Measurements from ENCODE around the gene CDC42BPB.

CDC42BPB gene

DNA sequence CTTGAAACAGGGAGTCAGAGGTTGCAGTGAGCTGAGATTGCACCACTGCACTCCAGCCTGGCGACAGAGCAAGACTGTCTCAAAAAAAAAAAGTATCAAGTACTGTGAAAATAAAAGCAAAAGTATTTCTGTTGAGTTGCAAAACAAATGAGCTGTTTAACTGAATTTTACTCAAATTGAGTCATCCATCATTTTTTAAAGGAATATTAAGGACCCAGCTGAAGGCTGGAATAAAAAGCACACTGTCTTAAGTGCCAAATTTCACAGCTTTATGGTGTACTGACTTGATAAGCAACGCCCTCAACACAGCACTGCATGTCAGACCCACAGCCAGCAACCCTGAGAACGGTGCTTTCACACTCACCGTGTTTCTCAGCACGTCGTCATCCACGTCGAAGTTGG, 76.9 kb downstream of the CDC42BPB start:
- Histone ChIP-seq H2AK5ac (ENCODE audit: low read length) (no peak overlapping the region), H3K27ac (ENCODE audit: low read depth, low read length) (no peak overlapping the region), H3K36me3 (ENCODE audit: control insufficient read depth, insufficient read depth, low read length) (peaks cover 12% of the 10 kb centered on the region), H3K18ac (ENCODE audit: low read length) (no peak overlapping the region), H3K4me1 (ENCODE audit: control insufficient read depth, low read depth, low read length) (no peaks in the 10 kb centered on the region), H2BK120ac (ENCODE audit: low read depth, low read length) (no peak overlapping the region), H2BK15ac (replicated peaks; ENCODE audit: low read depth) (no peak overlapping the region), H3K4ac (ENCODE audit: low read depth, low read length) (no peak overlapping the region), H3K9ac (ENCODE audit: low read length) (no peak overlapping the region), H2BK5ac (ENCODE audit: low read length) (no peak overlapping the region), H3K27me3 (ENCODE audit: insufficient read depth, low read length, poor library complexity) (no peaks in the 10 kb centered on the region), H3K23ac (ENCODE audit: low read length) (no peak overlapping the region), H3K79me2 (ENCODE audit: control insufficient read depth, insufficient read depth, low read length) (no peaks in the 10 kb centered on the region), H3K4me2 (ENCODE audit: low read length) (no peak overlapping the region), H4K5ac (ENCODE audit: low read length) (no peak overlapping the region), H3K56ac (ENCODE audit: low read length) (no peak overlapping the region), H3K4me3 (ENCODE audit: low read length) (no peak overlapping the region), H4K8ac (ENCODE audit: low read depth, low read length) (no peak overlapping the region), H3K79me1 (ENCODE audit: low read length) (peaks cover 2% of the 10 kb centered on the region)
- DNase-seq = no peak
- WGBS (ENCODE audit: extremely low coverage, insufficient coverage, low lambda C conversion rate) = no CpG with 5 or more reads among the region's 8 CpGs

DNA sequence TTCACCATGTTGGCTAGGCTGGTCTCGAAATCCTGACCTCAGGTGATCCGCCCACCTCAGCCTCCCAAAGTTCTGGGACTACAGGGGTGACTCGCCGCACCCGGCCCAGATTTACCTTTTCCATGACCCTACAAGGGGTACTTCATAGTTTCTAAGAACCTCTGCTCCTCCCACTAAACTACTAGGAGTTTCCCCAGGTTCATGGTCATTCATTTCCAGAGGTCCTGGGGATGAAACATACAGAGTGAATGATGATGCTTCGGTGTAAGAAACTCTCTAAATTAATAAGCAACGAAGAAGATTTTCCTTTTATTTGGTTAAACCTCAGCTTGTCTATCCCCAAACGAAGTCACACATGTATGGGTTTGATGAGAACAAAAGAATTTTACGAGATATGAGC, 77.9 kb downstream of the CDC42BPB start:
- Histone ChIP-seq H3K4me3 (ENCODE audit: low read length) (no peak overlapping the region), H2BK15ac (replicated peaks; ENCODE audit: low read depth) (no peak overlapping the region), H3K9ac (ENCODE audit: low read length) (no peak overlapping the region), H4K8ac (ENCODE audit: low read depth, low read length) (no peak overlapping the region), H3K79me1 (ENCODE audit: low read length) (peaks cover 2% of the 10 kb centered on the region), H4K5ac (ENCODE audit: low read length) (no peak overlapping the region), H3K27ac (ENCODE audit: low read depth, low read length) (no peak overlapping the region), H2AK5ac (ENCODE audit: low read length) (no peak overlapping the region), H3K56ac (ENCODE audit: low read length) (no peak overlapping the region), H3K79me2 (ENCODE audit: control insufficient read depth, insufficient read depth, low read length) (no peaks in the 10 kb centered on the region), H3K36me3 (ENCODE audit: control insufficient read depth, insufficient read depth, low read length) (peaks cover 12% of the 10 kb centered on the region), H3K4ac (ENCODE audit: low read depth, low read length) (no peak overlapping the region), H2BK5ac (ENCODE audit: low read length) (no peak overlapping the region), H3K4me2 (ENCODE audit: low read length) (no peak overlapping the region), H3K18ac (ENCODE audit: low read length) (no peak overlapping the region), H3K23ac (ENCODE audit: low read length) (no peak overlapping the region), H3K27me3 (ENCODE audit: insufficient read depth, low read length, poor library complexity) (no peaks in the 10 kb centered on the region), H3K4me1 (ENCODE audit: control insufficient read depth, low read depth, low read length) (no peaks in the 10 kb centered on the region), H2BK120ac (ENCODE audit: low read depth, low read length) (no peak overlapping the region)
- DNase-seq = no peak
- WGBS (ENCODE audit: extremely low coverage, insufficient coverage, low lambda C conversion rate) = no CpG with 5 or more reads among the region's 9 CpGs

DNA sequence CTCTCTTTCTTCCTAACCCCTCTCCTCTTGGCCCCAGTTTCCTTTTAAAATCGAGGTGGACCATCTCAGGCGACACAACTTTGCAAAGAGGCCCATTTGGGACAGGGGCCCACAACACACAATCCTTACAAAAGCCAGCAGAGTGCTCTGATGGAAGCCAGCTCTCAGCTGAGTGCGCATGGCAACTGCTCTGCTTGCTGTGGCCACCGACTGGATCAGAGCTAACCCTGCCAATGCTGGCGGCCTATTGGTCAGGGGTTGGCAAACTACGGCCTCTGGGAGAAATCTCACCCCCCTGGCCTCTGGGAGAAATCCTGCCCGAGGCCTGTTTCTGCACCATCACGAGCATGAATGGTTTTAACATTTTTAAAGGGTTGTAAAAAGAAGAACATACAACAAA, 79.9 kb downstream of the CDC42BPB start:
- Histone ChIP-seq H3K36me3 (ENCODE audit: control insufficient read depth, insufficient read depth, low read length) (peaks cover 12% of the 10 kb centered on the region), H3K23ac (ENCODE audit: low read length) (no peak overlapping the region), H3K79me1 (ENCODE audit: low read length) (peaks cover 2% of the 10 kb centered on the region), H3K27ac (ENCODE audit: low read depth, low read length) (no peak overlapping the region), H3K27me3 (ENCODE audit: insufficient read depth, low read length, poor library complexity) (no peaks in the 10 kb centered on the region), H4K8ac (ENCODE audit: low read depth, low read length) (no peak overlapping the region), H3K9ac (ENCODE audit: low read length) (no peak overlapping the region), H3K79me2 (ENCODE audit: control insufficient read depth, insufficient read depth, low read length) (no peaks in the 10 kb centered on the region), H3K4me2 (ENCODE audit: low read length) (no peak overlapping the region), H3K56ac (ENCODE audit: low read length) (no peak overlapping the region), H2BK15ac (replicated peaks; ENCODE audit: low read depth) (no peak overlapping the region), H3K4me3 (ENCODE audit: low read length) (no peak overlapping the region), H2BK120ac (ENCODE audit: low read depth, low read length) (no peak overlapping the region), H2BK5ac (ENCODE audit: low read length) (no peak overlapping the region), H3K4ac (ENCODE audit: low read depth, low read length) (no peak overlapping the region), H4K5ac (ENCODE audit: low read length) (no peak overlapping the region), H3K4me1 (ENCODE audit: control insufficient read depth, low read depth, low read length) (no peaks in the 10 kb centered on the region), H3K18ac (ENCODE audit: low read length) (no peak overlapping the region), H2AK5ac (ENCODE audit: low read length) (no peak overlapping the region)
- DNase-seq = no peak
- WGBS (ENCODE audit: extremely low coverage, insufficient coverage, low lambda C conversion rate) = no CpG with 5 or more reads among the region's 8 CpGs

DNA sequence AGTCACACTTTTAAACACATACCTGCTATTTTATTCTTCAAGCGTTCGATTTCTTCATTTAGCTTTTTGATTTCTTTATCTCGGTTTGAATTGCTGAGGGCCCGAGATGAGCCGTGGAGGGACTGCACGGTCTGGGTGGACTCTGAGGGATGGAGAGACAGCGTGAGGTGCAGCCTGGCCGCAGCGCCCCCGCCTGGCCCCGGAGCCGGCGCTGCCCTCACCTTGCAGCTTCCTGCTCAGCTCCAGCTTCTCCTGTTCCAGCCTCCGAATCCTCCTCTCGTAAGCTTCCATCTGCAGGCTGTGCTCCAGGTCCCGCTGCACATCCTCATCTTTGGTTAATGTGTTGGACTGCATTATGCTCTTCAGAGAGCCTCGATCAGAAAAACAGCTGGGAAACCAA, 81.7 kb downstream of the CDC42BPB start:
- Histone ChIP-seq H4K5ac (ENCODE audit: low read length) (no peak overlapping the region), H3K79me2 (ENCODE audit: control insufficient read depth, insufficient read depth, low read length) (no peaks in the 10 kb centered on the region), H3K4ac (ENCODE audit: low read depth, low read length) (no peak overlapping the region), H3K23ac (ENCODE audit: low read length) (no peak overlapping the region), H3K27me3 (ENCODE audit: insufficient read depth, low read length, poor library complexity) (no peaks in the 10 kb centered on the region), H3K27ac (ENCODE audit: low read depth, low read length) (no peak overlapping the region), H4K8ac (ENCODE audit: low read depth, low read length) (no peak overlapping the region), H3K9ac (ENCODE audit: low read length) (no peak overlapping the region), H2BK5ac (ENCODE audit: low read length) (no peak overlapping the region), H2AK5ac (ENCODE audit: low read length) (no peak overlapping the region), H3K4me3 (ENCODE audit: low read length) (no peak overlapping the region), H2BK15ac (replicated peaks; ENCODE audit: low read depth) (no peak overlapping the region), H3K79me1 (ENCODE audit: low read length) (no peaks in the 10 kb centered on the region), H2BK120ac (ENCODE audit: low read depth, low read length) (no peak overlapping the region), H3K4me2 (ENCODE audit: low read length) (no peak overlapping the region), H3K56ac (ENCODE audit: low read length) (no peak overlapping the region), H3K36me3 (ENCODE audit: control insufficient read depth, insufficient read depth, low read length) (peaks cover 5% of the 10 kb centered on the region), H3K18ac (ENCODE audit: low read length) (no peak overlapping the region), H3K4me1 (ENCODE audit: control insufficient read depth, low read depth, low read length) (no peaks in the 10 kb centered on the region)
- DNase-seq = no peak
- no CpG with 5 or more reads among the region's 17 CpGs for WGBS (ENCODE audit: extremely low coverage, insufficient coverage, low lambda C conversion rate)

DNA sequence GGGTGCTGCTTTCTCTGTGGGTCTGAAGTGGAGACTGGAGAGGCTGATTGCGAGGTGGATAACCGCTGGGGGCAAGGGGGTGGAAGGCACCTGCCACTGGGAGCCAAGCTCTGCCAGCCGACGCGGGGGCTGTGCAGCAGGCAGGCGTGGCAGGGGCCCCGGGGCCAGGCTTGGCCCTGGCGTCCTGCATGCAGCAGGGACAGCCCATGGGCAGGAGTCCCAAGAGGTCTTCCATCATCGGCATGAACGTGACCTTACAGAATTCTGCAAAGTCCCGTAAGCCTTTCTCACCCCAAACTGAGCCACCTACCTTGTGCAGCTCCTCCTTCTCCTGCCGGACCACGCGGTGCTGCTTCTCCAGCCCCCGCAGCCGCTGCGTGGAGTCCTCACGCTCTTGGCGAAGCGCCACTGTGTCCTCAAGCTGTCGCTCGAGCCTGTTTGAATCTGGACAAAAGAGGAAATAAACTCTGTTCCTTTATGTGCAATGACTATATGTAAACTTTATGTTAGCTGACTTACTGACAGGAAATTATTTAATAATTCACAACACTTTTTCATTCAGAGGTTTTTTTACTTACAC, 83.6 kb downstream of the CDC42BPB start:
- Histone ChIP-seq H4K5ac (ENCODE audit: low read length) (no peak overlapping the region), H3K79me1 (ENCODE audit: low read length) (no peaks in the 10 kb centered on the region), H3K4me2 (ENCODE audit: low read length) (no peak overlapping the region)

More for the DNA sequence above, 83.6 kb downstream of the CDC42BPB start:
- H3K79me2 ChIP-seq (ENCODE audit: control insufficient read depth, insufficient read depth, low read length) = no peaks in the 10 kb centered on the region
- H3K4ac ChIP-seq (ENCODE audit: low read depth, low read length) = no peak overlapping the region
- H2BK120ac ChIP-seq (ENCODE audit: low read depth, low read length) = no peak overlapping the region
- H3K27me3 ChIP-seq (ENCODE audit: insufficient read depth, low read length, poor library complexity) = no peaks in the 10 kb centered on the region
- no peak overlapping the region for H3K56ac ChIP-seq (ENCODE audit: low read length)
- H3K36me3 ChIP-seq (ENCODE audit: control insufficient read depth, insufficient read depth, low read length) = peaks cover 2% of the 10 kb centered on the region
- DNase-seq = no peak
- no peaks in the 10 kb centered on the region for H3K4me1 ChIP-seq (ENCODE audit: control insufficient read depth, low read depth, low read length)
- no peak overlapping the region for H3K23ac ChIP-seq (ENCODE audit: low read length)
- no peak overlapping the region for H2BK5ac ChIP-seq (ENCODE audit: low read length)
- no peak overlapping the region for H4K8ac ChIP-seq (ENCODE audit: low read depth, low read length)
- no peak overlapping the region for H3K9ac ChIP-seq (ENCODE audit: low read length)
- H3K27ac ChIP-seq (ENCODE audit: low read depth, low read length) = no peak overlapping the region
- no peak overlapping the region for H3K18ac ChIP-seq (ENCODE audit: low read length)
- H2BK15ac ChIP-seq (replicated peaks; ENCODE audit: low read depth) = no peak overlapping the region
- no peak overlapping the region for H3K4me3 ChIP-seq (ENCODE audit: low read length)
- WGBS (ENCODE audit: extremely low coverage, insufficient coverage, low lambda C conversion rate) = no CpG with 5 or more reads among the region's 22 CpGs
- no peak overlapping the region for H2AK5ac ChIP-seq (ENCODE audit: low read length)

Measured in mesendoderm (in vitro differentiated cells).